ENCODE data around the gene IL21. TPM values are rescaled to one million over a fixed set of nuclear protein-coding genes. Genes with fewer than 3 reads are reported as not detected.
"Not testable (repeated sequence)": the region's sequence is repeated elsewhere in the genome, so short reads cannot be mapped to it uniquely, and the experiment has no call there.

IL21 gene
- total RNA-seq, 1 donor from 2014 or later = not detected

- DNase-seq = no peak
Measured at GRCh38 chr4:122577808-122578781, 42.8 kb downstream of the IL21 start.

GRCh38 chr4:122577189-122577553 is 43.7 kb downstream of the IL21 start:
- no peak for DNase-seq

GRCh38 chr4:122576261-122577188 is 44.3 kb downstream of the IL21 start:
- no peak for DNase-seq

GRCh38 chr4:122574347-122574746 is 46.5 kb downstream of the IL21 start:
- not testable (repeated sequence) for DNase-seq

GRCh38 chr4:122562449-122562848 is 58.4 kb downstream of the IL21 start:
- DNase-seq = no peak

Other genes with a start within 250 kb of the IL21 start
- gene ADAD1, start 242.1 kb downstream of the IL21 start, total RNA-seq = not detected
- gene IL2, start 164.3 kb downstream of the IL21 start, total RNA-seq = not detected
- gene BBS12, start 111.6 kb upstream of the IL21 start, total RNA-seq = 19.5 TPM
- gene FGF2, start 205.8 kb upstream of the IL21 start, total RNA-seq = 9.8 TPM